ENCODE measurements around the gene BTBD1. TPM values are rescaled to one million over a fixed set of nuclear protein-coding genes. Genes with fewer than 3 reads are reported as not detected.

The BTBD1 gene
- total RNA-seq, 1 donor from 2014 or later: 48.5 TPM

DNA sequence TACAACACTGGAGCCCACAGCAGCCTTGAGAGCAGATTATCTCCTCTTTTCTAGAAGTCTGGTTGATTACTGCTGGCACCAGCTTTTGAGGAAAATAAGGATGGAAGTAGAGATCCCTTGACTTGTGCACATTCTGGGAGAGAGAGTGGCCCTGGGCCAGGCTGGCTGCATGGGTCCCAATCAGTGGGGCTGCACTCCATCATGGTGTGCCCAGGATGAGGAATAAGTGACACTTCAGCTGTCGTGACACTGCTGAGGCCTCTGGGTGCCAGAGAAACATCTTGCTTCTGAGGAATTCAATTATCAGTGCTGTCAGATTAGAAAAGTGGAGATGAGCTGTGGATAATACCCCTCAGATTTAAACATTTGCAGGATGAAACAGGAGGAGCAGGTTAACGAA, 72.0 kb downstream of the BTBD1 start:
- DNase-seq (ENCODE audit: low spot score): no peak
- no peak overlapping the region for H3K27ac Mint-ChIP-seq
- no peak overlapping the region for H3K4me3 Mint-ChIP-seq
- Histone ChIP-seq H3K79me2 (ENCODE audit: low read depth) (no peaks in the 10 kb centered on the region), H3K9ac (no peak overlapping the region), H3K9me3 (ENCODE audit: low read depth) (no peaks in the 10 kb centered on the region), H3K4me1 (no peaks in the 10 kb centered on the region), H3K4me2 (no peak overlapping the region), H3K4me3 (no peak overlapping the region), H4K20me1 (ENCODE audit: low read depth) (no peaks in the 10 kb centered on the region), H3K36me3 (no peaks in the 10 kb centered on the region), H3F3A (ENCODE audit: low read depth) (peaks cover 8% of the 10 kb centered on the region), H2AFZ (replicated peaks) (no peak overlapping the region), H3K27me3 (no peaks in the 10 kb centered on the region), H3K27ac (no peak overlapping the region)
- peaks cover 3% of the 10 kb centered on the region for H3K27me3 Mint-ChIP-seq (ENCODE audit: insufficient read depth, low read depth)
- H3K9me3 Mint-ChIP-seq: peaks cover 4% of the 10 kb centered on the region
- peaks cover 6% of the 10 kb centered on the region for H3K36me3 Mint-ChIP-seq
- H3K4me1 Mint-ChIP-seq: peaks cover 2% of the 10 kb centered on the region
- TF ChIP-seq EZH2 (IDR thresholded peaks at IDR 0.05) (no peak), EZH2phosphoT487 (IDR thresholded peaks at IDR 0.05) (no peak)
- TF ChIP-seq, protein P1, sequence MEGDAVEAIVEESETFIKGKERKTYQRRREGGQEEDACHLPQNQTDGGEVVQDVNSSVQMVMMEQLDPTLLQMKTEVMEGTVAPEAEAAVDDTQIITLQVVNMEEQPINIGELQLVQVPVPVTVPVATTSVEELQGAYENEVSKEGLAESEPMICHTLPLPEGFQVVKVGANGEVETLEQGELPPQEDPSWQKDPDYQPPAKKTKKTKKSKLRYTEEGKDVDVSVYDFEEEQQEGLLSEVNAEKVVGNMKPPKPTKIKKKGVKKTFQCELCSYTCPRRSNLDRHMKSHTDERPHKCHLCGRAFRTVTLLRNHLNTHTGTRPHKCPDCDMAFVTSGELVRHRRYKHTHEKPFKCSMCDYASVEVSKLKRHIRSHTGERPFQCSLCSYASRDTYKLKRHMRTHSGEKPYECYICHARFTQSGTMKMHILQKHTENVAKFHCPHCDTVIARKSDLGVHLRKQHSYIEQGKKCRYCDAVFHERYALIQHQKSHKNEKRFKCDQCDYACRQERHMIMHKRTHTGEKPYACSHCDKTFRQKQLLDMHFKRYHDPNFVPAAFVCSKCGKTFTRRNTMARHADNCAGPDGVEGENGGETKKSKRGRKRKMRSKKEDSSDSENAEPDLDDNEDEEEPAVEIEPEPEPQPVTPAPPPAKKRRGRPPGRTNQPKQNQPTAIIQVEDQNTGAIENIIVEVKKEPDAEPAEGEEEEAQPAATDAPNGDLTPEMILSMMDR (IDR thresholded peaks at IDR 0.05): no peak

DNA sequence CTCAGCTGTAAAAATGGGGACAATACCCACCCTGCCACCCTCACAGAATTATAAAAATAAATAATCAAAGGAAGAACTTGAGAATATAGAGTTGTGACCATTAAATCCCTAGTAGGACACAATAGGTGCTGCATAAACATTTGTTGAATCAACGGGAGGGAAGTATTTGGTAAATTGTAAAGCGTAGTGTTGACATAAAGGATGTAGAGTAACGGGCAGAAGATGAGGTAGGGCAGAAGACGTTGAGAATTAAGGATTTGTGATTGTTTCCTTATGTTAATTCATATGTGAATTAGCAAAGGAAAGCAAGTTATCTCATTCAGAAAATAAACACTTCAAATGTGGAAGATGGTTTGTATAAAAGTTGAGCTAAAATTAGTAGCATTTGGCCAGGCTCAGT, 73.9 kb downstream of the BTBD1 start:
- no peaks in the 10 kb centered on the region for H3K4me1 Mint-ChIP-seq
- no peaks in the 10 kb centered on the region for H4K20me1 ChIP-seq (ENCODE audit: low read depth)
- H3K4me2 ChIP-seq: no peak overlapping the region
- H3K9me3 Mint-ChIP-seq: no peaks in the 10 kb centered on the region
- no peak overlapping the region for H3K27ac ChIP-seq
- DNase-seq (ENCODE audit: low spot score): no peak
- H3F3A ChIP-seq (ENCODE audit: low read depth): peaks cover 8% of the 10 kb centered on the region
- peaks cover 3% of the 10 kb centered on the region for H3K36me3 ChIP-seq
- no peak overlapping the region for H3K4me3 ChIP-seq
- H3K27me3 ChIP-seq: no peaks in the 10 kb centered on the region
- no peak overlapping the region for H3K9ac ChIP-seq
- no peak overlapping the region for H2AFZ ChIP-seq (replicated peaks)
- no peak for TF ChIP-seq EZH2 (IDR thresholded peaks at IDR 0.05)
- TF ChIP-seq, protein P1 (IDR thresholded peaks at IDR 0.05): no peak
- no peak overlapping the region for H3K27ac Mint-ChIP-seq
- no peaks in the 10 kb centered on the region for H3K9me3 ChIP-seq (ENCODE audit: low read depth)
- no peaks in the 10 kb centered on the region for H3K36me3 Mint-ChIP-seq
- no peak overlapping the region for H3K4me3 Mint-ChIP-seq
- peaks cover 3% of the 10 kb centered on the region for H3K27me3 Mint-ChIP-seq (ENCODE audit: insufficient read depth, low read depth)
- H3K4me1 ChIP-seq: no peaks in the 10 kb centered on the region
- H3K79me2 ChIP-seq (ENCODE audit: low read depth): no peaks in the 10 kb centered on the region

DNA sequence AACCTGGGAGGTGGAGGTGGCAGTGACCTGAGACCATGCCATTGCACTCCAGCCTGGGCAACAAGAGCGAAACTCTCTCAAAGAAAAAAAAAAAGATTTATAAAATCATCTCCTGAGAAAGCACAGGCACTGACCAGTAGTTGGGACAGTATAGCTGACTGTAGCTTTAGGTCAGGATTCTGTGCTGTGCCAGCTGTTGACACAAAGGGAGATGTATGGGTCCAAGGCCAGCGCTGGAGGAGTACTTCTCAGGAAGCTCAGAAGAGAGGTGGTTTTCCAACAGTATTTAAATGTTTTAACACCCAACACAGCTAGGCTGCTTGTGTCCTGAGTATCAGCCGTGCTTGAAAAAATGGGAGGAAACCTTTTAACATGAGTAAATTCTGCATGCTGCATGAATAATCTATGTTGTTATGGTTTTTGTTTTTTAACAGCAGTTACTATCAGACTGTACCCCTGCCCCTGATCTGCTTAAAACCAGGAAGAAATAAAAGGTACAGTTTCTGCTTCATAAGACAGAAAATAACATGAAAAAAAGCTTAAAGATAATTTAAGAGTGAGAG, 74.5 kb downstream of the BTBD1 start:
- Histone ChIP-seq H3K27ac (no peak overlapping the region), H4K20me1 (ENCODE audit: low read depth) (no peaks in the 10 kb centered on the region), H3K9me3 (ENCODE audit: low read depth) (no peaks in the 10 kb centered on the region), H3K36me3 (peaks cover 3% of the 10 kb centered on the region), H3K4me3 (no peak overlapping the region), H2AFZ (replicated peaks) (no peak overlapping the region), H3K4me1 (no peaks in the 10 kb centered on the region), H3K9ac (no peak overlapping the region), H3K27me3 (no peaks in the 10 kb centered on the region), H3K79me2 (ENCODE audit: low read depth) (peaks cover 3% of the 10 kb centered on the region), H3K4me2 (no peak overlapping the region), H3F3A (ENCODE audit: low read depth) (peaks cover 8% of the 10 kb centered on the region)
- H3K4me1 Mint-ChIP-seq: peaks cover under 1% of the 10 kb centered on the region
- H3K27me3 Mint-ChIP-seq (ENCODE audit: insufficient read depth, low read depth): peaks cover 3% of the 10 kb centered on the region
- no peak for DNase-seq (ENCODE audit: low spot score)
- no peak for TF ChIP-seq EZH2phosphoT487 (IDR thresholded peaks at IDR 0.05)
- TF ChIP-seq, protein P1 (IDR thresholded peaks at IDR 0.05): no peak
- no peak overlapping the region for H3K27ac Mint-ChIP-seq
- H3K9me3 Mint-ChIP-seq: no peaks in the 10 kb centered on the region
- peaks cover 2% of the 10 kb centered on the region for H3K36me3 Mint-ChIP-seq
- H3K4me3 Mint-ChIP-seq: no peak overlapping the region
